ENCODE data around the gene FOXI1.

The FOXI1 gene

DNA sequence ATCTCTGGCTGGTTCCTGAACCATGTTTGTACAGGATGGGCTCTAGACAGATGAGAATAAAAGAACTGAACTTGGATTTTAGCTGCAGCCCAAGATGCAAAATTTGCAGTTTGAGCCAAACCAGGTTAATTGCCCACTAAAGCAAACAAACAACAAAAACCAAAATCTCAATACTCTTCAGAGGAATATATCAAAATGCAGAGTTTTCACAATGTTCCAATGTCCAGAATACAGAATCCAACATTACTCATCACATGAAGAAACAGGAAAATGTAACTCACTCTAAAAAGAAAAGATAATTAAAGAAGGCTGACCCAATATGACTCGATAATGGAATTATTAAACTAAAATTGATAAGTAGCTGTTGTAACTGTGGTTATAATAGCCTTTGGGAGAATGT, 20.4 kb downstream of the FOXI1 start:
- TF ChIP-seq ZNF565 (CRISPR knock-in tag; conservative IDR thresholded peaks at IDR 0.05; ENCODE audit: low read depth) (no peak), TOX (CRISPR knock-in tag; IDR thresholded peaks at IDR 0.05; ENCODE audit: borderline replicate concordance) (no peak), CSDC2 (CRISPR knock-in tag; IDR thresholded peaks at IDR 0.05) (no peak), ISL1 (CRISPR knock-in tag; IDR thresholded peaks at IDR 0.05) (no peak), ZFP3 (CRISPR knock-in tag; IDR thresholded peaks at IDR 0.05) (no peak), OSR1 (CRISPR knock-in tag; IDR thresholded peaks at IDR 0.05) (no peak), TCF4 (CRISPR knock-in tag; IDR thresholded peaks at IDR 0.05; ENCODE audit: borderline replicate concordance) (no peak), RARB (CRISPR knock-in tag; IDR thresholded peaks at IDR 0.05) (no peak), ZC3H10 (CRISPR knock-in tag; IDR thresholded peaks at IDR 0.05) (no peak), ARNTL (CRISPR knock-in tag; IDR thresholded peaks at IDR 0.05; ENCODE audit: borderline replicate concordance, low read depth) (no peak)
- ATAC-seq = no peak

DNA sequence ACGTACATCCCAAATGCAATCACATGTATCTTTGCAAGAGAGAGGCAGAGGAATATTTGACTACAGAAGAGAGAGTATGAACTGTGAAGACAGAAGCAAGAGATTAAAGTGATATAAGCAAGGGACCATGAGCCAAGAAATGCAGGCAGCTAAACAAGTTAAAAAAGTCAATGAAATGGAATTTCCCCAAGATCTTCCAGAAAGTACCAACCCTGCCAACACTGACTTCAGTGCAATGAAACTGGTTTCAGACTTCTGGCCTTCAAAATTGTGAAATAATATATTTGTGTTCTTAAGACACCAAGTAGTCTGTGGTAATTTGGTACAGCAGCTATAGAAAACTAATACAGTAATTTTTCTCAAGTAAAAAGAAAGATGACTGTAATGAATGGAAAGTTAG, 20.9 kb downstream of the FOXI1 start:
- ATAC-seq = no peak
- no peak for TF ChIP-seq ZC3H10 (CRISPR knock-in tag; IDR thresholded peaks at IDR 0.05)
- no peak for TF ChIP-seq PPARA (CRISPR knock-in tag; IDR thresholded peaks at IDR 0.05; ENCODE audit: borderline replicate concordance)
- TF ChIP-seq BACH2 (CRISPR knock-in tag; IDR thresholded peaks at IDR 0.05; ENCODE audit: borderline replicate concordance) = no peak
- TF ChIP-seq ISL1 (CRISPR knock-in tag; IDR thresholded peaks at IDR 0.05) = no peak

DNA sequence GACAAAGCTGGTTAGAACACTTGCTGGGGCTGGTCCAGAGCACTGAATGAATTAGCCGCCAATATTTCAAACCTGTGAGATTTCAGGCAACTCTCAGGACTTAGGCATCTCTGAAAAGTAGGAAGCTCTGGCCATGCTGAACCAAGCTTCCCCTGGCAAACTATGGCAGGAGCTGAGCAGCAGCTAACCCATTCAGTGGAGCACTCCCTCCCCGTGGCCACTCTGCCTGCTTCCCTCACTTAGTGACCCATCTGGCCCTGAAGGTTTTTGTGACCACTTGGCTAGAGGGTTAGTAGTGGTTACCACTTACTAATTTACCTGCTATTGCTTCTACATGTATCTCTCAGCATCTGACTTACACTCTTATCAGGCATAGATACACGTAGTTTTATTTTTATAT, 25.5 kb downstream of the FOXI1 start:
- ATAC-seq = no peak
- TF ChIP-seq PPARA (CRISPR knock-in tag; IDR thresholded peaks at IDR 0.05; ENCODE audit: borderline replicate concordance) = no peak
- TF ChIP-seq OSR1 (CRISPR knock-in tag; IDR thresholded peaks at IDR 0.05) = no peak
- TF ChIP-seq, protein P1, sequence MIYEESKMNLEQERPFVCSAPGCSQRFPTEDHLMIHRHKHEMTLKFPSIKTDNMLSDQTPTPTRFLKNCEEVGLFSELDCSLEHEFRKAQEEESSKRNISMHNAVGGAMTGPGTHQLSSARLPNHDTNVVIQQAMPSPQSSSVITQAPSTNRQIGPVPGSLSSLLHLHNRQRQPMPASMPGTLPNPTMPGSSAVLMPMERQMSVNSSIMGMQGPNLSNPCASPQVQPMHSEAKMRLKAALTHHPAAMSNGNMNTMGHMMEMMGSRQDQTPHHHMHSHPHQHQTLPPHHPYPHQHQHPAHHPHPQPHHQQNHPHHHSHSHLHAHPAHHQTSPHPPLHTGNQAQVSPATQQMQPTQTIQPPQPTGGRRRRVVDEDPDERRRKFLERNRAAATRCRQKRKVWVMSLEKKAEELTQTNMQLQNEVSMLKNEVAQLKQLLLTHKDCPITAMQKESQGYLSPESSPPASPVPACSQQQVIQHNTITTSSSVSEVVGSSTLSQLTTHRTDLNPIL (CRISPR knock-in tag; IDR thresholded peaks at IDR 0.05; ENCODE audit: low read depth) = no peak
- TF ChIP-seq, protein P2, sequence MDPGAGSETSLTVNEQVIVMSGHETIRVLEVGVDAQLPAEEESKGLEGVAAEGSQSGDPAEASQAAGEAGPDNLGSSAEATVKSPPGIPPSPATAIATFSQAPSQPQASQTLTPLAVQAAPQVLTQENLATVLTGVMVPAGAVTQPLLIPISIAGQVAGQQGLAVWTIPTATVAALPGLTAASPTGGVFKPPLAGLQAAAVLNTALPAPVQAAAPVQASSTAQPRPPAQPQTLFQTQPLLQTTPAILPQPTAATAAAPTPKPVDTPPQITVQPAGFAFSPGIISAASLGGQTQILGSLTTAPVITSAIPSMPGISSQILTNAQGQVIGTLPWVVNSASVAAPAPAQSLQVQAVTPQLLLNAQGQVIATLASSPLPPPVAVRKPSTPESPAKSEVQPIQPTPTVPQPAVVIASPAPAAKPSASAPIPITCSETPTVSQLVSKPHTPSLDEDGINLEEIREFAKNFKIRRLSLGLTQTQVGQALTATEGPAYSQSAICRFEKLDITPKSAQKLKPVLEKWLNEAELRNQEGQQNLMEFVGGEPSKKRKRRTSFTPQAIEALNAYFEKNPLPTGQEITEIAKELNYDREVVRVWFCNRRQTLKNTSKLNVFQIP (CRISPR knock-in tag; IDR thresholded peaks at IDR 0.05; ENCODE audit: borderline replicate concordance, low read depth) = no peak
- TF ChIP-seq ZFP30 (CRISPR knock-in tag; IDR thresholded peaks at IDR 0.05) = no peak
- TF ChIP-seq RARB (CRISPR knock-in tag; IDR thresholded peaks at IDR 0.05) = no peak
- TF ChIP-seq TOX (CRISPR knock-in tag; IDR thresholded peaks at IDR 0.05; ENCODE audit: borderline replicate concordance) = no peak
- TF ChIP-seq, protein P3, sequence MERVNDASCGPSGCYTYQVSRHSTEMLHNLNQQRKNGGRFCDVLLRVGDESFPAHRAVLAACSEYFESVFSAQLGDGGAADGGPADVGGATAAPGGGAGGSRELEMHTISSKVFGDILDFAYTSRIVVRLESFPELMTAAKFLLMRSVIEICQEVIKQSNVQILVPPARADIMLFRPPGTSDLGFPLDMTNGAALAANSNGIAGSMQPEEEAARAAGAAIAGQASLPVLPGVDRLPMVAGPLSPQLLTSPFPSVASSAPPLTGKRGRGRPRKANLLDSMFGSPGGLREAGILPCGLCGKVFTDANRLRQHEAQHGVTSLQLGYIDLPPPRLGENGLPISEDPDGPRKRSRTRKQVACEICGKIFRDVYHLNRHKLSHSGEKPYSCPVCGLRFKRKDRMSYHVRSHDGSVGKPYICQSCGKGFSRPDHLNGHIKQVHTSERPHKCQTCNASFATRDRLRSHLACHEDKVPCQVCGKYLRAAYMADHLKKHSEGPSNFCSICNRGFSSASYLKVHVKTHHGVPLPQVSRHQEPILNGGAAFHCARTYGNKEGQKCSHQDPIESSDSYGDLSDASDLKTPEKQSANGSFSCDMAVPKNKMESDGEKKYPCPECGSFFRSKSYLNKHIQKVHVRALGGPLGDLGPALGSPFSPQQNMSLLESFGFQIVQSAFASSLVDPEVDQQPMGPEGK (CRISPR knock-in tag; IDR thresholded peaks at IDR 0.05; ENCODE audit: borderline replicate concordance) = no peak
- TF ChIP-seq, protein P4, sequence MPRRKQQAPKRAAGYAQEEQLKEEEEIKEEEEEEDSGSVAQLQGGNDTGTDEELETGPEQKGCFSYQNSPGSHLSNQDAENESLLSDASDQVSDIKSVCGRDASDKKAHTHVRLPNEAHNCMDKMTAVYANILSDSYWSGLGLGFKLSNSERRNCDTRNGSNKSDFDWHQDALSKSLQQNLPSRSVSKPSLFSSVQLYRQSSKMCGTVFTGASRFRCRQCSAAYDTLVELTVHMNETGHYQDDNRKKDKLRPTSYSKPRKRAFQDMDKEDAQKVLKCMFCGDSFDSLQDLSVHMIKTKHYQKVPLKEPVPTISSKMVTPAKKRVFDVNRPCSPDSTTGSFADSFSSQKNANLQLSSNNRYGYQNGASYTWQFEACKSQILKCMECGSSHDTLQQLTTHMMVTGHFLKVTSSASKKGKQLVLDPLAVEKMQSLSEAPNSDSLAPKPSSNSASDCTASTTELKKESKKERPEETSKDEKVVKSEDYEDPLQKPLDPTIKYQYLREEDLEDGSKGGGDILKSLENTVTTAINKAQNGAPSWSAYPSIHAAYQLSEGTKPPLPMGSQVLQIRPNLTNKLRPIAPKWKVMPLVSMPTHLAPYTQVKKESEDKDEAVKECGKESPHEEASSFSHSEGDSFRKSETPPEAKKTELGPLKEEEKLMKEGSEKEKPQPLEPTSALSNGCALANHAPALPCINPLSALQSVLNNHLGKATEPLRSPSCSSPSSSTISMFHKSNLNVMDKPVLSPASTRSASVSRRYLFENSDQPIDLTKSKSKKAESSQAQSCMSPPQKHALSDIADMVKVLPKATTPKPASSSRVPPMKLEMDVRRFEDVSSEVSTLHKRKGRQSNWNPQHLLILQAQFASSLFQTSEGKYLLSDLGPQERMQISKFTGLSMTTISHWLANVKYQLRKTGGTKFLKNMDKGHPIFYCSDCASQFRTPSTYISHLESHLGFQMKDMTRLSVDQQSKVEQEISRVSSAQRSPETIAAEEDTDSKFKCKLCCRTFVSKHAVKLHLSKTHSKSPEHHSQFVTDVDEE (CRISPR knock-in tag; IDR thresholded peaks at IDR 0.05) = no peak
- no peak for TF ChIP-seq ZNF8 (CRISPR knock-in tag; IDR thresholded peaks at IDR 0.05)
- TF ChIP-seq ZFP3 (CRISPR knock-in tag; IDR thresholded peaks at IDR 0.05) = no peak
- no peak for TF ChIP-seq SNAI2 (CRISPR knock-in tag; IDR thresholded peaks at IDR 0.05)
- TF ChIP-seq, protein P5, sequence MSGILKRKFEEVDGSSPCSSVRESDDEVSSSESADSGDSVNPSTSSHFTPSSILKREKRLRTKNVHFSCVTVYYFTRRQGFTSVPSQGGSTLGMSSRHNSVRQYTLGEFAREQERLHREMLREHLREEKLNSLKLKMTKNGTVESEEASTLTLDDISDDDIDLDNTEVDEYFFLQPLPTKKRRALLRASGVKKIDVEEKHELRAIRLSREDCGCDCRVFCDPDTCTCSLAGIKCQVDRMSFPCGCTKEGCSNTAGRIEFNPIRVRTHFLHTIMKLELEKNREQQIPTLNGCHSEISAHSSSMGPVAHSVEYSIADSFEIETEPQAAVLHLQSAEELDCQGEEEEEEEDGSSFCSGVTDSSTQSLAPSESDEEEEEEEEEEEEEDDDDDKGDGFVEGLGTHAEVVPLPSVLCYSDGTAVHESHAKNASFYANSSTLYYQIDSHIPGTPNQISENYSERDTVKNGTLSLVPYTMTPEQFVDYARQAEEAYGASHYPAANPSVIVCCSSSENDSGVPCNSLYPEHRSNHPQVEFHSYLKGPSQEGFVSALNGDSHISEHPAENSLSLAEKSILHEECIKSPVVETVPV (CRISPR knock-in tag; IDR thresholded peaks at IDR 0.05) = no peak
- TF ChIP-seq GLIS3 (CRISPR knock-in tag; IDR thresholded peaks at IDR 0.05) = no peak
